HG02981 (cell line): ENCODE measurements around the gene ZNF593.

Experiments used
- ATAC-seq: cut with Tn5 transposase; IDR thresholded peaks from one replicate; pipeline ENCODE4 v1.9.1; 2021; ENCODE audit warnings: mild to moderate bottlenecking, moderate library complexity; ENCODE audit not compliant: unreplicated experiment

ZNF593 gene

GRCh38 chr1:26169669-26170471 is at the start of gene ZNF593:
ZNF593 (plus strand) TSS chr1:26169908; CDS start chr1:26169984, 76 bp downstream.
- peak; percentile 91 for ATAC-seq

GRCh38 chr1:26121854-26122773 is 47.6 kb upstream of the ZNF593 start:
- no peak for ATAC-seq

GRCh38 chr1:26122988-26123973 is 46.4 kb upstream of the ZNF593 start:
- ATAC-seq: no peak

- ATAC-seq: no peak
These were observed 45.0 kb upstream of the ZNF593 start for GRCh38 chr1:26124418-26125331.

GRCh38 chr1:26125382-26125781 is 44.3 kb upstream of the ZNF593 start:
- no peak for ATAC-seq

DNA sequence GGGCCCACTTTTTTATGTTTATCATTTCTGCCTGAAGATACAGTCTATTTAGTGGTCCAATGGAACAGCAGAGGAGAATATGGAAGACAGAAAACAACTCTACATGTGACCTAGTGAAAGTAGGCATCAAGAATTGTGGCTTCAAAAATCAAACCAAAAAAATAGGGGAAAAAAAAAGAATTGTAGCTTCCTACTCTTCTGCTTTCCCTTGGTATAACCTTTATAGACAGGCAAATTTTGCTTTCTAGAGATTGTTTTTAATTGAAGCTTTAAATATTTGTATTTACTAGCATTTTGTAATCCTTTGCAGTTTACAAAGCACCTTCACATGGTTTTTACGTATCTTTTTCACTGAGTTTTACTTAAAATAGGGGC is 43.8 kb upstream of the ZNF593 start:
- ATAC-seq: no peak

DNA sequence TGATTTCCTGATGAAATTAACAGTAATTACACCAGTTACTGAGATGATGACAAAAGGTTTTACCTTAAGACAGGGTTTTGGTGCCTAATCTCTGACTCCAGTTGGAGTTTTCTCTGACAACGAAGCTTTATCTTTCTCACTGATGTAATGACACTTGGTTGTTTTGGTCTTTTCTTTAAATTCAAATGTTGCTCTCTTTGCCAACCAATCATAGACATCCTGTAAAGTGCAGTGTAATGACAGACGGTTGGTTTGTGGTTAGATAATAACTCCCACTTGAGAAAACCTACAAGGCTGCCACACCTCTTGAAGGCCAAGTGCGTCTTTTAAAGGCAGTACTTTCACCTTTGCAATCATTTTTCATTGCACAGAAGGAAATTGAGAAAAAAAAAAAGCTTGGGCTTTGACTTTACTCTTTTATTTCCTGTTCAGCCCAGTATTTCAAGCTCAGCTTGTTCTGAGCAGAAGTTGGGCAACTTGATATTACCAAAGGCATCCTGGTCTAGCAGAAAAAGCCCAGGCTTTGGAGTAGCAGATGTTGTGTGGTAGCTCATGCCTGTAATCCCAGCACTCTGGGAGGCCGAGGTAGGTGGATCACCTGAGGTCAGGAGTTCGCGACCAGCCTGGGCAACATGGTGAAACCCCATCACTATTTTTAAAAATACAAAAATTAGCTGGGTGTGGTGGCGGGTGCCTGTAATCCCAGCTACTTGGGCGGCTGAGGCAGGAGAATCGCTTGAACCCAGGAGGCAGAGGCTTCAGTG is 43.2 kb upstream of the ZNF593 start:
- no peak for ATAC-seq

- ATAC-seq: no peak
These were observed 42.2 kb upstream of the ZNF593 start for GRCh38 chr1:26127235-26128163.

DNA sequence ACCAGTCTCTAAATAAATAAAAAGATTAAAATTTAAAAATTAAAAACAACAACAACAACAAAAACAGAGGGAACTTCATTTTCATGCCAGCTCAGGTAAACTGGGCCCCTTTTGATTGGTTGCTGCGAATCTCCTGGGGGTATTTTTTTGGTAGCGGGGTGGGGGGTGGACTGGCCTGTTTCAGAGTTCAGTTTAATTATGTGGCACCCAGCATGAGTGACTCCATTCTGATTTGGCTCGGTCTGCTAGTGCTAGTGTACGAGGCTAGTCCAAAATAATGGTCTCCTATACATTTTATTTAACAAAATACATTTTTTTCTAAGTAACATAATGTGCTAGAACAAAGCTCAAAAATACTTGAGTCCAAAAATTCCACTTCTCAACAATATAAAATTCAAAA is 39.9 kb upstream of the ZNF593 start:
- ATAC-seq: no peak

DNA sequence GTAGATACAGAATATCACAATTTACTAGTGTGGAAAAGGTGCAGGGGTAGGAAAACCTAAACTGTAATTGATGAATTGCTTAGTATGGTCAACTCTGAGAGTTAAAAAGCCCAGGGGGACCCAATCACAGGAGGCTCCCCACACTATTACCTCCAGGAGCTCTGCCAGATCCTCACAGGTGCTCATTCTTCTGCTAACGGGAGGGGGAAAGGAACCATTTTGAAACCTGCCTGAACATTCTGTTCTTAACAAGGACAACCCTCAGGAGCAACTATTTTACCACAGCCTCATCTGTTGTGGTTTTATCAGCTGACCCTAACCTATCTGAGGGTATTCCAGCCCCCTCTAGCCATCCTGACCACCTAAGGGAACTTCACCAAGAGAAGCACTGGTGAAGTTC is 39.0 kb upstream of the ZNF593 start:
- no peak for ATAC-seq

DNA sequence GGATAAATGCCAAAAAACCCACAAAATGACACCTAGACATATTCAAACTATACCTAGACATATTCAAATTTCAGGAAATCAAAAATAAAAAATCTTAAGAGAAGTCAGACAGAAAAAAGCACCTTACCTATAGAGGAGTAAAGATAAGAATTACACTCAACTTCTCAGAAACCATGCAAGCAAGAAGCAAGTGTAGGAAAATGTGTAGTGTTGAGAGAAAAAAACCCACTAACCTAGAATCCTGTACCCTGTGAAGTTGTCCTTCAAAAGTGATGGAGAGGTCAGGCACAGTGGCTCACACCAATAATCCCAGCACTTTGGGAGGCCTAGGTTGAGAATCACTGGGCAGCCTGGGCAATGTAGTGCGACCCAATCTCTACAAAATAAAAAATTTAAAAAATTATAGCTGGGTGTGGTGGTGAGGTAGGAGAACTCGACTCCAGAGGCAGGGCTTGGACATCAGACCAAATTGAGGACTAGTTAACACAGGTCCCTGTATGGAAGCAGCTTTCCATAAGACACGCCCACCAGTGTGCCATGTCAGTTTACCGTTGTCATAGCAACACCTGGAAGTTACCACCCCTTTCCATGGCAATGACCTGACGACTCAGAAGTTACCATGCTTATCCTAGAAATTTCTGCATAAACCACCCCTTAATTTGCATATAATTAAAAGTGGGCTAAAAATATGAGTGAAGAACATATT is 37.4 kb upstream of the ZNF593 start:
- no peak for ATAC-seq

GRCh38 chr1:26132834-26133167 is 36.9 kb upstream of the ZNF593 start:
- ATAC-seq: no peak

DNA sequence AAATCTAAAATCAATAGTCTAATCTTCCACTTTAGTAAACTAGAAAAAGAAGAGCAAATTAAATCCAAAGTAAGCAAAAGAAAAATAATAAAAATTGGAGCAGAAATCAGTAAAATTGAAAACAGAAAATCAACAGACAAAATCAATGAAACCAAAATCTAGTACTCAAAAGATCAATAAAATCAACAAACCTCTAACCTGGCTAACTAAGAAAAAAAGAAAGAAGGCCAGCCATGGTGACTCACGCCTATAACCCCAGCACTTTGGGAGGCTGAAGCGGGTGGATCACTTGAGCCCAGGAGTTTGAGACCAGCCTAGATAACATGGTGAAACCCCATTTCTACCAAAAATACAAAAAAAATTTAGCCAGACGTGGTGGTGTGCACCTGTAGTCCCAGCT is 35.2 kb upstream of the ZNF593 start:
- no peak for ATAC-seq

DNA sequence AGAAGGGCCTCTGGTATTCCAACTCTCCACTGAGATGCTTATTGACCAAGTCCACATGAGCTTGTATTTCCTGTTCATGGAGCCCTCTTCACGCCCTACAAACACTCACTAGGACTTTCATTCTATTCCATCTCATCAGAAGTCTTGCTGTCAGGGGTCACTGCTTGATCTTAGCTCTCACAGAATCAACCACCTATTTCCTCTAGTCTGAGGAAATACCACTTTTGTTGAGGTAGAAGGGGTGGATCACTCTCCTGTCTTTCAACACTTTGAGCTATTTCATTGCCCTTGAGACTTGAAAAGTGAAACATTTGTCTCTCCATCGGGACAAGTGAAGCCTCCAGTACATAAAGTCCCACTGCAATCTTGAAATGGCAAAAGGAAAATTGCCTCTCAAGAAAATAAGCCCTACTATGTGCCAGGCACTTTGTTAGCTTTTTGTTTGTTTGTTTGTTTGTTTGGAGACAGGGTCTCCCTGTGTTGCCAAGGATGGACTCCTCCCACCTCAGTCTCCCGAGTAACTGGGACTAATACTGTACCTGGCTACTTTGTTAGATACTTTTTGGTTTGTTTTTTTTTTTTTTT is 30.6 kb upstream of the ZNF593 start:
- no peak for ATAC-seq

GRCh38 chr1:26142159-26142558 is 27.5 kb upstream of the ZNF593 start:
- no peak for ATAC-seq

DNA sequence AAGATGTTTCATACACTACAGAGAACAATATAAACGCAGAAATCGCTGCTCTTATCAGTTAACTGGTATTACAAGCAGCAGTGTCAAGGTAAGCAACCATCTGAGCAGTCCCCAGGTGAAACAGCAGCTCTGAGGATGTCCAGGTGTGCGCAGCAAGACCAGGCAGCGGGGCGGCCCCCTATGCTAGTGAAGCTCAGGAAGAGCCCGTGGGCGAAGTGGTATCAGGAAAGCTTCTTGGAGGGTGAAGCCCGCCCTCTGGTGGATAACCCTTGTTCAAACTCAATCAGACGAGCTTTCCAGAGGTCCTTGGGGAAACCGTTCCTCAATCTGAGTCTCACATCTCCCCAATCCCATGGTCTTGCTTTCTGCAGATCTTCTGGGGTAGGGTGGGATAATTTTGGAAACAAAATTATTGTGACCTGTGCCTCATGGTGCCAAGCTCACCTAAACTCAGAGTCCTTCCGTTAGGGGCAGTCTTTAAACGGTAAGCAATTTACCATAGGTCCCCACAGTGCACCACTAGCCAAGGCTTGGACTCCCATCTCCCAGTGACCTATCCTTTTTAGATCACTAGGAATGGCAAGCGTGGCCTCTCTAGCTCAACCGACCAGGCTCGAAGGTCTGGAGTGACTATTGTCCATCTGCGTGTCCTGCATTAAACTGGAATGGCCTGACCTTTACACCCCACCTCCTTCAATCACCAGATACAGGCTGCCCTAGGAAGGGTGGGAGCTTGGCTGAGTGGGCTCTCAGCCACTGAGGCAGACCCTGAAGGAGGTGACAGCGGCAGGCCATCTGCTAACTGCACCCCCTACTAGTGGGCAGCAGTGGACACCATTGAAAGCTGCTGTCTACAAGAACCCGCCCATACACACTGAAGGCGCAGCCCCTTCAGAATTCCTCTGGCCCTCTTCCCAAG is 24.4 kb upstream of the ZNF593 start:
- no peak for ATAC-seq
